Measurements from ENCODE around the gene TMEM54.

TMEM54 gene

GRCh38 chr1:32934535-32934934, 33.3 kb upstream of the TMEM54 start (continued):
- TF ChIP-seq PRDM2 (tag by site-specific recombination; IDR thresholded peaks at IDR 0.05; ENCODE audit: borderline replicate concordance), result no peak
- TF ChIP-seq ZNF670 (tag by site-specific recombination; IDR thresholded peaks at IDR 0.05; ENCODE audit: low read depth), result no peak
- TF ChIP-seq HOXD13 (CRISPR knock-in tag; IDR thresholded peaks at IDR 0.05; ENCODE audit: borderline replicate concordance), result no peak
- TF ChIP-seq PRDM10 (tag by site-specific recombination; IDR thresholded peaks at IDR 0.05), result no peak

- TF ChIP-seq ZNF777 (tag by site-specific recombination; IDR thresholded peaks at IDR 0.05; ENCODE audit: borderline replicate concordance), result no peak
- 0 out of 2 replicates have a peak, but pooled peaks have one; percentile 24 for TF ChIP-seq KLF9 (tag by site-specific recombination; IDR thresholded peaks at IDR 0.05; ENCODE audit: low read depth)
- no peak for TF ChIP-seq ZSCAN16 (tag by site-specific recombination; IDR thresholded peaks at IDR 0.05)
- TF ChIP-seq ZNF366 (tag by site-specific recombination; conservative IDR thresholded peaks at IDR 0.05), result peak; percentile 52; the same call in 1 of the 2 replicates
- TF ChIP-seq PRDM6 (tag by site-specific recombination; IDR thresholded peaks at IDR 0.05), result peak; percentile 26; the same call in 1 of the 2 replicates
- 0 out of 2 replicates have a peak, but pooled peaks have one; percentile 24 for TF ChIP-seq PRDM10 (tag by site-specific recombination; IDR thresholded peaks at IDR 0.05)
- TF ChIP-seq ZBTB17 (tag by site-specific recombination; IDR thresholded peaks at IDR 0.05), result peak; percentile 38; the same call in 1 of the 2 replicates
- TF ChIP-seq ZNF121 (tag by site-specific recombination; IDR thresholded peaks at IDR 0.05), result no peak
- peak; percentile 53; the same call in 1 of the 2 replicates for TF ChIP-seq TRIM28 (IDR thresholded peaks at IDR 0.05; ENCODE audit: borderline replicate concordance, low read length)
- TF ChIP-seq PRDM1 (tag by site-specific recombination; IDR thresholded peaks at IDR 0.05), result peak; percentile 94
- TF ChIP-seq ZNF654 (tag by site-specific recombination; IDR thresholded peaks at IDR 0.05; ENCODE audit: low read depth), result 0 out of 2 replicates have a peak, but pooled peaks have one; percentile 2
- TF ChIP-seq KLF10 (tag by site-specific recombination; IDR thresholded peaks at IDR 0.05), result 0 out of 2 replicates have a peak, but pooled peaks have one; percentile 32
- H3K4me1 ChIP-seq (ENCODE audit: control insufficient read depth, insufficient read depth, low read length), result no peaks in the 10 kb centered on the region
- H3K9me3 ChIP-seq (ENCODE audit: control insufficient read depth, insufficient read depth, low read depth, low read length), result no peaks in the 10 kb centered on the region
- CTCF ChIA-PET, result interaction anchor here (0.6 to 6.8 kb wide), 31 partner anchors 10 to 484 kb away, joined by 3 to 71 read pairs (median 4); partner anchors contain the start of gene HPCA
- H3K4me3 ChIP-seq (ENCODE audit: low read depth, low read length), result no peak overlapping the region
- POLR2A ChIA-PET, result interaction anchor here (0.6 to 1.1 kb wide), 3 partner anchors 31 to 147 kb away, joined by 3 to 7 read pairs (median 5); partner anchors contain the start of genes AZIN2 and RNF19B
- no peak overlapping the region for H3K27ac ChIP-seq (ENCODE audit: extremely low read depth, low read depth, low read length)
- H3K36me3 ChIP-seq (ENCODE audit: control insufficient read depth in 2 of 2, insufficient read depth in 1 of 2, low read length in 2 of 2), result peaks cover 0 to 36% of the 10 kb centered on the region in 2 experiments
Measured at GRCh38 chr1:32933742-32934322, 32.6 kb upstream of the TMEM54 start.

All from HEK293 (cell line).